Mesendoderm (in vitro differentiated cells): ENCODE results near the gene CBX8.

Source experiments
- DNase-seq: peaks from one replicate; pipeline ENCODE4 v3.0.0; 2013
- H2AK5ac ChIP-seq: 2 replicates; pipeline ENCODE4 v1.6.1; 2013; ENCODE audit warnings: low read length, inconsistent platforms
- H2BK120ac ChIP-seq: 2 replicates; pipeline ENCODE4 v1.6.1; 2013; ENCODE audit warnings: low read depth, mild to moderate bottlenecking, low read length, moderate library complexity, mixed read lengths
- H2BK15ac ChIP-seq: replicated peaks from 2 replicates; pipeline ENCODE4 v1.6.1; 2013; ENCODE audit warnings: low read depth, mild to moderate bottlenecking, moderate library complexity
- H2BK5ac ChIP-seq: 2 replicates; pipeline ENCODE4 v1.6.1; 2013; ENCODE audit warnings: low read length, inconsistent platforms
- H3K18ac ChIP-seq: 2 replicates; pipeline ENCODE4 v1.6.1; 2013; ENCODE audit warnings: mild to moderate bottlenecking, low read length, mixed read lengths
- H3K23ac ChIP-seq: one replicate; pipeline ENCODE4 v1.6.1; 2013; ENCODE audit warnings: low read length
- H3K27ac ChIP-seq: 2 replicates; pipeline ENCODE4 v1.5.1; 2013; ENCODE audit warnings: low read depth, mild to moderate bottlenecking, inconsistent platforms, low read length, moderate library complexity
- H3K27me3 ChIP-seq: 2 replicates; pipeline ENCODE4 v1.6.1; 2013; ENCODE audit warnings: low read length, control low read depth, mild to moderate bottlenecking, inconsistent platforms; ENCODE audit not compliant: insufficient read depth, poor library complexity
- H3K36me3 ChIP-seq: 2 replicates; pipeline ENCODE4 v1.6.1; 2013; ENCODE audit warnings: low read length, inconsistent platforms; ENCODE audit not compliant: control insufficient read depth, insufficient read depth
- H3K4ac ChIP-seq: one replicate; pipeline ENCODE4 v1.6.1; 2013; ENCODE audit warnings: low read depth, mild to moderate bottlenecking, low read length, moderate library complexity
- H3K4me1 ChIP-seq: 2 replicates; pipeline ENCODE4 v1.6.1; 2013; ENCODE audit warnings: low read depth, low read length, inconsistent platforms; ENCODE audit not compliant: control insufficient read depth
- H3K4me2 ChIP-seq: 2 replicates; pipeline ENCODE4 v1.6.1; 2013; ENCODE audit warnings: low read length
- H3K4me3 ChIP-seq: 2 replicates; pipeline ENCODE4 v1.5.1; 2013; ENCODE audit warnings: mild to moderate bottlenecking, low read length
- H3K56ac ChIP-seq: one replicate; pipeline ENCODE4 v1.6.1; 2013; ENCODE audit warnings: low read length
- H3K79me1 ChIP-seq: 2 replicates; pipeline ENCODE4 v1.6.1; 2013; ENCODE audit warnings: low read length, inconsistent platforms
- H3K79me2 ChIP-seq: 2 replicates; pipeline ENCODE4 v1.6.1; 2013; ENCODE audit warnings: mild to moderate bottlenecking, low read length; ENCODE audit not compliant: control insufficient read depth, insufficient read depth
- H3K9ac ChIP-seq: 2 replicates; pipeline ENCODE4 v1.6.1; 2013; ENCODE audit warnings: low read length, inconsistent platforms
- H4K5ac ChIP-seq: one replicate; pipeline ENCODE4 v1.6.1; 2013; ENCODE audit warnings: low read length
- H4K8ac ChIP-seq: one replicate; pipeline ENCODE4 v1.6.1; 2013; ENCODE audit warnings: low read depth, mild to moderate bottlenecking, control low read depth, low read length, moderate library complexity
- WGBS: extraction: QIAGEN DNeasy Blood & Tissue Kit; methylation state at CpG from one replicate; pipeline ENCODE4 v1.1.7; 2013; ENCODE audit warnings: low lambda C conversion rate, missing lambda C conversion rate; ENCODE audit not compliant: insufficient coverage; ENCODE audit errors: extremely low coverage; 5-methylcytosine and 5-hydroxymethylcytosine counted together

CBX8 gene

DNA sequence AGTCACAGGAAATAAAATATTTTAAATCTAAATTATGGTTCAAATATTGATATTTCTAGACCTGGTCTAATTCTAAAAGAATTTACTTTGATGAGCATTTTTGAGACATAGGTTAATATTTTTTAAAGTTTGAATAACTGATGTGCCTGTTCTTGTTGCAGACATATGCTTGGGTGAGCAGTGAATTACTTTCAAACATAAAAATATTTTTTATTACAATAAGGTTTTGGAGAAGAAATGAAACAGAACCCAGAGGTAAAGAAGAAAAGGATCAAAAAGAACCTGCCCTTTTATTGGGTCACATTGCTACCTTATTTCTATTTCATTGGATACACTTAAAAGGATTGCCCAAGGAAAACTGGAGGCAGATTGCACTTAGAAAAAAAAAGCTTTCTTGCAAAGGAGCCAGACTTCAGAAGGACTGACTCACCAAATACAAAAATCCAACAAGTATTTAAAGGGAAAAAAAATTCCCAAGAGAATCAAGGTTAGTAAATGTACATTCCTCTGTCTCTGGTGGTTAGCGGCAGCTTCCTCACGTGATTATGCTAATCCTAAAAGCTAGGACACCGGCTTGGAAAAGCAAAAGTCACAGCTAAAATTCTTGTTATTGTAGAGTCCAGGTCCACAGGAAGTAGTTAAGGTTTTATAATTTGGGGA lies 47.6 kb downstream of the CBX8 start:
- H3K18ac ChIP-seq: no peak overlapping the region
- H2BK5ac ChIP-seq: no peak overlapping the region
- no peaks in the 10 kb centered on the region for H3K79me2 ChIP-seq
- H2BK120ac ChIP-seq: no peak overlapping the region
- H3K27me3 ChIP-seq: peaks cover 29% of the 10 kb centered on the region
- no peaks in the 10 kb centered on the region for H3K4me1 ChIP-seq
- no peak overlapping the region for H2AK5ac ChIP-seq
- no peaks in the 10 kb centered on the region for H3K79me1 ChIP-seq
- H3K36me3 ChIP-seq: no peaks in the 10 kb centered on the region
- H3K9ac ChIP-seq: no peak overlapping the region
- H3K4me2 ChIP-seq: no peak overlapping the region
- H3K23ac ChIP-seq: no peak overlapping the region
- H3K56ac ChIP-seq: no peak overlapping the region
- H4K8ac ChIP-seq: no peak overlapping the region
- no CpG with 5 or more reads among the region's 3 CpGs for WGBS
- H3K4me3 ChIP-seq: no peak overlapping the region
- H4K5ac ChIP-seq: no peak overlapping the region
- H2BK15ac ChIP-seq: no peak overlapping the region
- DNase-seq: no peak
- no peak overlapping the region for H3K4ac ChIP-seq
- H3K27ac ChIP-seq: no peak overlapping the region

DNA sequence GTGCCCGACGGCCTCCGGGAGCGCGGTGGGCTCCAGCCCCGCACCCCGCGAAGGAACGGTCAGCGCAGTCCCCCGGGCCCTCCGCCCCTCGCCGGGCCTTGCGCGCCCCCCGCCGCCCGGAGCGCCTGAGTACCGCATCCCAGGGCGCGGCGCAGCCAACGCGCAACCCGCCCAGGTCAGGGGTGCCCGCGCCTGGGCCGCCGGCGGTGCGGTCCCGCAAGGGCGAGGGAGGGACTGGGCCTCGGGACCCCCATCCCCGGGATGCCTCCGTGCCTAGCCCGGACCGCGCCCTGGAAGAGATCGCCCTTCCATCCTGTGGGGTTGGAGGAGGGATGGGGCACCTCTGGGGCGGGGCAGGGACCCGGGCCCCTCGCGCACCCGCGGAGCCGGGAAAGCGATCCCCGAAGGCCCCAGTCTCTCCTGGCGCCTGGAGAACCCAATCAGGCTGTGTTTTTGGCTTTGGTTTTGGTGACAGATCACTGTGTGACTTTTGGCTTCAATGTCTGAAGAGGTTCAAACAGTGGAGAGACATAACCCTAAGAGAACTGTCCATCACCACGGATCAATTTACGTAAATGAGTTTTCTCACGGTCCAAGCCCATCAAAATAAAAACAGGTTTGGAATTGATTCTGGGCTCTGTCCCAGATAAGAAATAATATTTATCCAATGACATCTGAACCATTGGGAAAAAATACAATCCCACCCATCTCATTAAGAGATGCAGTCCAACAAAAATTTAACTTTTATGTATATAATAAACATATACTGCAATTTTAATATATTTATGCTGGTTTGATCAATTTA lies 48.4 kb downstream of the CBX8 start:
- Histone ChIP-seq H4K5ac (no peak overlapping the region), H2AK5ac (no peak overlapping the region), H3K9ac (no peak overlapping the region), H3K4me3 (no peak overlapping the region), H2BK15ac (no peak overlapping the region), H3K27ac (no peak overlapping the region), H3K23ac (no peak overlapping the region), H3K18ac (no peak overlapping the region), H3K27me3 (peaks cover 29% of the 10 kb centered on the region), H3K79me1 (no peaks in the 10 kb centered on the region), H3K36me3 (no peaks in the 10 kb centered on the region), H4K8ac (no peak overlapping the region), H3K79me2 (no peaks in the 10 kb centered on the region), H3K4me2 (no peak overlapping the region), H3K4ac (no peak overlapping the region), H2BK120ac (no peak overlapping the region), H2BK5ac (no peak overlapping the region), H3K4me1 (no peaks in the 10 kb centered on the region), H3K56ac (no peak overlapping the region)
- no peak for DNase-seq
- no CpG with 5 or more reads among the region's 55 CpGs for WGBS

DNA sequence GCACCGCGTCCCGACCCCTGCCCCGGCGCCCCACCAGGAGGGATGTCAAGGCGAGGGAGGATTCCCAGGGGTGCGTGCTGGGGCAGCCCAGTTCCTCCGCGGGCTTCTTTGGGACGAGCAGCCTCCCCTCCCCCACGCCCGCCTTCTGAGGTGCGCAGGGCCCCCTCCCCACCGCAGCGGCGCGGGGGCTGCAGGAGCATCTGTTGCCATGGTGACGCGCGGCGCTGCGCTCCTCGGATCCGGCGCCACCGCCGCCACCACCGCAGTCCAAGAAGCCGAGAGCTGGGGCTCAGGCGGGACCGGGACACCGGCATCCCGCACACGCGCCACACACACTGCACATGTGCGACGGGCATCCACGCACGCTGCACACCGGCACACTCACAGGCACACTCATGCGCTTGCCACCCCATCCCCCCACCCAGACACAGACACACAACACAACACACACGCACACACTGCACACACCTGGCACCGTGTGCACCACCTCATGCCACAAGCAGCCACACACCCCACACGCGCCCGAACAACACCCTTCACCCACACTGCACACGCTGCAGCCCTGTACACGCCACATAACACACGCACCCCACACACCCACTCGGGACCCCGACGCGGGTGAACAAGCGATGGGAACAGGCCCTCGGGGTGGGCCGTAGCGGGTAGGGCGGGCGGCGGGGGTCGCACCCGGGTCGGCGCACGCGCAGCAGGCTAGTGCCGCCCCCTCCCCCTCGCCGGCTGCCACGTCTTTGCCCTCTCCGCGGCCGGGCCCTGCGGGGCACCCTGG lies 49.2 kb downstream of the CBX8 start:
- Histone ChIP-seq H3K18ac (no peak overlapping the region), H2BK120ac (no peak overlapping the region), H3K79me1 (no peaks in the 10 kb centered on the region), H4K8ac (no peak overlapping the region), H3K4me2 (no peak overlapping the region), H3K9ac (no peak overlapping the region), H3K4me3 (no peak overlapping the region), H3K56ac (no peak overlapping the region), H4K5ac (no peak overlapping the region), H2BK5ac (no peak overlapping the region), H2AK5ac (no peak overlapping the region), H3K4ac (no peak overlapping the region), H3K4me1 (no peaks in the 10 kb centered on the region), H3K27ac (no peak overlapping the region), H3K23ac (no peak overlapping the region), H3K27me3 (peaks cover 29% of the 10 kb centered on the region), H2BK15ac (no peak overlapping the region), H3K36me3 (no peaks in the 10 kb centered on the region), H3K79me2 (no peaks in the 10 kb centered on the region)
- WGBS: no CpG with 5 or more reads among the region's 74 CpGs
- DNase-seq: peak; percentile 20

DNA sequence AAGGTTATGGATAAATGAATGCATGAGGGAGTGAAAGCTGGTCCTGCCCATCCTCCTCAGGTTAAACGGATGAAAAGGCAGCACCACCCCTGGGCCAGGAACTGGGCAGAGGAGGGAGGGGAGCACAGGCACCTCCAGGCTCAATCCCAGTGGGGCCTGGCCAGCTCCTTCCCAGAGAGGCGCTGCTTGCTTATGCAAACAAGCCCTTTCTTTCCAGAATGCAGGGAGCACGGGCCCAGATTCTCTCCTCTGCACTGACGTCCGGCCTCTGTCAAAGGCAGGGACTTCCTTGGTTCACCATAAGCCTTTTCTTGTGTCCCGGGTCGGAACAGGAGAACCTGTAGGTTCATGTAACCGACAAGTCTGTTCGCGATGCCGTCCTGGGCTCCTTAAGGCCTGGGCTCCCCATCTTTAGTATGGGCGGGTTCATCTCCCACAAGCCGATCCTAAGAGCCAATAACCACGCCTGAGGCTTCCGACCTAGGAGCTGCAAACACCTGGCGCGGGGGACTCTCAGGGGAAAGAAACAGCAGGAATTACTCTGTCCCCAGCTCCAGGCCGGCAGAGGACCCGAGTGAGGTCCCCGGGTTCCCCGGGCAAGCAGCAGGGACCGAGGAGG lies 49.9 kb downstream of the CBX8 start:
- Histone ChIP-seq H2BK5ac (no peak overlapping the region), H3K4me3 (no peak overlapping the region)
- WGBS: no CpG with 5 or more reads among the region's 22 CpGs

DNA sequence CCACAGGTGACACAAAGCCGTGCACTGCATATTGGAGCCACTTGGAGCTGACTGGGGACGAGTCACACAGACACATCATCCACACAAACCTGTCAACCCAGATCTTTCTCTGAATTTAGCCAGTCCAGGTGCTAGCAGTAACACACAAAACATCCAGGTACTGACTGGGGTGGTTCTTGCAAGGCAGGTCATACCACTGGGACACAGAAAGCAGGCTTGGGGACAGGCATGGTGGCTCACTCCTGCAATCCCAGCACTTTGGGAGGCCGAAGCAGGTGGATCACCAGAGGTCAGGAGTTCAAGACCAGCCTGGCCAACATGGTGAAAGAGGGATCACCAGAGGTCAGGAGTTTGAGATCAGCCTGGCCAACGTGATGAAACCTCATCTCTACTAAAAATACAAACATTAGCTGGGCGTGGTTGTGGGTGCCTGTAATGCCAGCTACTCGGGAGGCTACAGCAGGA lies 51.2 kb downstream of the CBX8 start:
- H3K4me1 ChIP-seq: no peaks in the 10 kb centered on the region
- no CpG with 5 or more reads among the region's 6 CpGs for WGBS

More for the DNA sequence above, 49.9 kb downstream of the CBX8 start:
- no peak overlapping the region for H4K5ac ChIP-seq
- no peak overlapping the region for H3K4ac ChIP-seq
- no peak overlapping the region for H2BK120ac ChIP-seq
- peak; percentile 30 for DNase-seq
- H3K9ac ChIP-seq: no peak overlapping the region
- no peak overlapping the region for H2BK15ac ChIP-seq
- H3K27ac ChIP-seq: no peak overlapping the region
- no peak overlapping the region for H3K23ac ChIP-seq
- H2AK5ac ChIP-seq: no peak overlapping the region
- no peak overlapping the region for H3K56ac ChIP-seq
- peaks cover 29% of the 10 kb centered on the region for H3K27me3 ChIP-seq
- H3K79me2 ChIP-seq: no peaks in the 10 kb centered on the region
- H3K79me1 ChIP-seq: no peaks in the 10 kb centered on the region
- no peaks in the 10 kb centered on the region for H3K4me1 ChIP-seq
- no peaks in the 10 kb centered on the region for H3K36me3 ChIP-seq
- no peak overlapping the region for H4K8ac ChIP-seq
- no peak overlapping the region for H3K4me2 ChIP-seq
- H3K18ac ChIP-seq: no peak overlapping the region

More for the DNA sequence above, 51.2 kb downstream of the CBX8 start:
- H3K9ac ChIP-seq: no peak overlapping the region
- no peak overlapping the region for H4K5ac ChIP-seq
- peaks cover 32% of the 10 kb centered on the region for H3K27me3 ChIP-seq
- H2BK15ac ChIP-seq: no peak overlapping the region
- H3K56ac ChIP-seq: no peak overlapping the region
- H3K36me3 ChIP-seq: no peaks in the 10 kb centered on the region
- no peak overlapping the region for H2BK120ac ChIP-seq
- no peaks in the 10 kb centered on the region for H3K79me2 ChIP-seq
- H2BK5ac ChIP-seq: no peak overlapping the region
- H3K4me2 ChIP-seq: no peak overlapping the region
- no peak overlapping the region for H3K18ac ChIP-seq
- no peak for DNase-seq
- H4K8ac ChIP-seq: no peak overlapping the region
- H3K4me3 ChIP-seq: no peak overlapping the region
- no peak overlapping the region for H3K27ac ChIP-seq
- H3K23ac ChIP-seq: no peak overlapping the region
- H3K4ac ChIP-seq: no peak overlapping the region
- H2AK5ac ChIP-seq: no peak overlapping the region
- H3K79me1 ChIP-seq: no peaks in the 10 kb centered on the region
